Testis (tissue), 3 donors: Measurements from ENCODE around the gene PITPNM3. TPM values are rescaled to one million over a fixed set of nuclear protein-coding genes. Genes with fewer than 3 reads are reported as not detected.

ENCODE experiments used
- DNase-seq: peaks from one replicate; pipeline ENCODE4 v3.0.0-alpha.2; 2019
- H3K27ac ChIP-seq, 2 donors: fragments of 200-600 bp; sonication (generic); one replicate each; pipeline ENCODE4 v1.5.1; 2019
- H3K27me3 ChIP-seq: fragments of 200-600 bp; sonication (generic); one replicate; pipeline ENCODE4 v1.5.1; 2019
- H3K36me3 ChIP-seq: fragments of 200-600 bp; sonication (generic); one replicate; pipeline ENCODE4 v1.5.1; 2017; ENCODE audit warnings: low read depth; ENCODE audit errors: missing control alignments
- H3K4me1 ChIP-seq: fragments of 200-600 bp; sonication (generic); one replicate; pipeline ENCODE4 v1.5.1; 2019
- H3K4me3 ChIP-seq, 2 donors: fragments of 200-600 bp; sonication (generic); one replicate each; pipeline ENCODE4 v1.5.1; 2017 to 2019
- H3K9me3 ChIP-seq: fragments of 200-600 bp; sonication (generic); one replicate; pipeline ENCODE4 v1.5.1; 2017
- POLR2A ChIP-seq: fragments of 450-650 bp; IDR thresholded peaks from one replicate; pipeline ENCODE4 v1.6.1; 2017; ENCODE audit warnings: antibody characterized with exemption, mild to moderate bottlenecking, moderate library complexity
- WGBS, 2 donors: methylation state at CpG; one replicate each; pipeline ENCODE4 v1.1.5; 2018; 5-methylcytosine and 5-hydroxymethylcytosine counted together
- intact Hi-C: fragments of 100-400 bp; cut with DNase I; formaldehyde crosslinking; loops from one replicate; pipeline ENCODE4 v1.15.1; 2023; ENCODE audit warnings: low total_unique reads
- polyA plus RNA-seq: library from polyadenylated mRNA; stranded (reverse); fragments of 350-450 nt; fragmentation: Illumina TruSeq; extraction: RNeasy Lipid Tissue Mini Kit (QIAGEN cat#74804); gene quantifications from one replicate; pipeline ENCODE4 v1.2.3, GENCODE V29; 2014; ENCODE audit warnings: low read depth, low replicate concordance; ENCODE audit not compliant: insufficient read depth
- total RNA-seq, 2 donors: library from RNA; depleted of rRNA; stranded (reverse); fragments of >200 nt; gene quantifications; one replicate each; pipeline ENCODE4 v1.2.3, GENCODE V29; 2016
- TF ChIP-seq, protein P1 (sequence below), 3 experiments: fragments of 450-650 bp in 2 of 3; fragments of 200-600 bp in 1 of 3; sonication (generic) in 1 of 3; IDR thresholded peaks; one replicate each; pipeline ENCODE4 v1.5.1; 2016 to 2019; ENCODE audit warnings: antibody characterized with exemption in 3 of 3, mild to moderate bottlenecking in 2 of 3, moderate library complexity in 1 of 3

PITPNM3 gene
- total and polyA plus RNA-seq, 3 donors from 2014 or later = 6.3 to 7.3 (median 6.7) TPM

DNA sequence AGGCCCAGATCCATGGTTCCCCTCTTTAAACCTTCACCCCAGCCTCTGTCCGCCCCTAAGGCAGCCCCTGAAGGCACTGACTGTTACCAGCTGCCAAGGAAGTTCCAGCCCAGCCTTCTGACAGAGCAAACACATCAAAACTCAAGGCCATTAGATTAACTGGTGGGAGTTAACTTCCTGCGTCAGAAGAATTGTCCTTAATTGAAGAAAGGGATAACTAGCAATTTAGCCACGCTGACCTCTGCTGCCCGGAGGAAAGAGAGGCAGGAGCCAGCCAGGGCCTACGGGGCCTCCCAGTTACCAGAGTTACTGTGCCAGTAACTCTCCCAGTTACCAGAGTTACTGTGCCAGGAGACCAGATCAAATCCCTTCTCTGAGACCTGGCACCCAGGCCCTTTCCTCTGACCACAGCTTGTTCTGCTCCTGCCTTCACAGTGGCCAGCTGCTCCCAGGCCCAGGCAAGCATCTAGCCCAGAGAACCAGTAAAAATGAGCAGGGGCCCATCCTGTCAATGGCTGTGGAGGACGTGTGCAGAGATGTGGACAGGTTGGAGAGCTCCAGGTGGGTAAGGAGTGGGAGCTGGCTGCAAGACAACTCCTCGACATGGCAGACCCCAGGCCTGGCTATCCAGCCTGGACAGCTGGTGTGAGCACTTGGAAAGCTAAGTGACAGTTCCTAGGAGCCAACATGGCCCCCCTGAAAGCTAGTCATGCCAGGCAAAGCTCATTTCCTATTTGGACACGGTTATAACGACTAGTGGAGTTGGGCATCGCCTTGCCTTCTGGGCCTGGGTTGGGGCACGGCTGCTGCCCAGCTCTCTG lies 2.8 kb upstream of the PITPNM3 start:
- Histone ChIP-seq H3K4me3 (no peak overlapping the region), H3K27ac (peak overlapping the region; percentile 1 to 18), H3K27me3 (no peaks in the 10 kb centered on the region), H3K9me3 (no peaks in the 10 kb centered on the region), H3K36me3 (no peaks in the 10 kb centered on the region), H3K4me1 (peaks cover 31% of the 10 kb centered on the region)
- TF ChIP-seq, protein P1, sequence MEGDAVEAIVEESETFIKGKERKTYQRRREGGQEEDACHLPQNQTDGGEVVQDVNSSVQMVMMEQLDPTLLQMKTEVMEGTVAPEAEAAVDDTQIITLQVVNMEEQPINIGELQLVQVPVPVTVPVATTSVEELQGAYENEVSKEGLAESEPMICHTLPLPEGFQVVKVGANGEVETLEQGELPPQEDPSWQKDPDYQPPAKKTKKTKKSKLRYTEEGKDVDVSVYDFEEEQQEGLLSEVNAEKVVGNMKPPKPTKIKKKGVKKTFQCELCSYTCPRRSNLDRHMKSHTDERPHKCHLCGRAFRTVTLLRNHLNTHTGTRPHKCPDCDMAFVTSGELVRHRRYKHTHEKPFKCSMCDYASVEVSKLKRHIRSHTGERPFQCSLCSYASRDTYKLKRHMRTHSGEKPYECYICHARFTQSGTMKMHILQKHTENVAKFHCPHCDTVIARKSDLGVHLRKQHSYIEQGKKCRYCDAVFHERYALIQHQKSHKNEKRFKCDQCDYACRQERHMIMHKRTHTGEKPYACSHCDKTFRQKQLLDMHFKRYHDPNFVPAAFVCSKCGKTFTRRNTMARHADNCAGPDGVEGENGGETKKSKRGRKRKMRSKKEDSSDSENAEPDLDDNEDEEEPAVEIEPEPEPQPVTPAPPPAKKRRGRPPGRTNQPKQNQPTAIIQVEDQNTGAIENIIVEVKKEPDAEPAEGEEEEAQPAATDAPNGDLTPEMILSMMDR (IDR thresholded peaks at IDR 0.05) = peak in 1 of 3 experiments; percentile 21
- TF ChIP-seq POLR2A = no peak
- DNase-seq = peak; percentile 67
- WGBS, 2 donors = 48% methylated on average over 7 to 11 of the region's 11 CpGs
- intact Hi-C loops = no loop called here

DNA sequence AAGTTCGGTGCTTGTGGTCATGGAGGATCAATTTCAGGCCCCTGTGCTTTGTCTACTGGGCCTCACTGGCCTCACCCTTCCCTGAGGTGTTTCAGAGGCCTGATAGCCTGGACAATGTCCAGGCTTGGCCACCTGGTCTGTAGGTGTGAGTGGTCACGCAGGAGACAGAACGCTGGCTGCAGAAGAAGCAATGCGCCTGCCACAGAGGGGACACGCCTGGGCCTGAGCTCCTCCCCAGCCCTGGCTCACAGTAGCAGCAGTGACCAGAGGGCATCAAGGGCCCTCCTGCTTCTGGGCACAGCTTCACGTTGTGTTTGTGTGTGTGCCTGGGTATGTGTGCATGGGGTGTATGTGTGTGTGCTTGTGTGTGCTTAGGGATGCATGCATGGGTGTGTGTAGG lies 1.9 kb upstream of the PITPNM3 start:
- 74 to 86% methylated on average over 1 to 6 of the region's 6 CpGs for WGBS, 2 donors
- TF ChIP-seq, protein P1 (IDR thresholded peaks at IDR 0.05) = no peak
- TF ChIP-seq POLR2A = no peak
- no peak overlapping the region for H3K4me3 ChIP-seq
- peaks cover 31% of the 10 kb centered on the region for H3K4me1 ChIP-seq
- intact Hi-C loops = no loop called here
- DNase-seq = no peak
- H3K27ac ChIP-seq = peak overlapping the region in 1 of 2 donors; percentile 18
- H3K27me3 ChIP-seq = no peaks in the 10 kb centered on the region
- H3K36me3 ChIP-seq = no peaks in the 10 kb centered on the region
- H3K9me3 ChIP-seq = no peaks in the 10 kb centered on the region

- intact Hi-C loops = no loop called here
- no peaks in the 10 kb centered on the region for H3K27me3 ChIP-seq
- TF ChIP-seq POLR2A = no peak
- TF ChIP-seq, protein P1 (IDR thresholded peaks at IDR 0.05) = no peak
- H3K4me1 ChIP-seq = peaks cover 31% of the 10 kb centered on the region
- no peak overlapping the region for H3K27ac ChIP-seq
- H3K9me3 ChIP-seq = no peaks in the 10 kb centered on the region
- 41% methylated on average over 8 to 9 of the region's 9 CpGs for WGBS, 2 donors
- H3K4me3 ChIP-seq = peak overlapping the region in 1 of 2 donors; percentile 38
- DNase-seq = no peak
- H3K36me3 ChIP-seq = no peaks in the 10 kb centered on the region
Observed at GRCh38 chr17:6557040-6557438, 684 bp upstream of the PITPNM3 start.

DNA sequence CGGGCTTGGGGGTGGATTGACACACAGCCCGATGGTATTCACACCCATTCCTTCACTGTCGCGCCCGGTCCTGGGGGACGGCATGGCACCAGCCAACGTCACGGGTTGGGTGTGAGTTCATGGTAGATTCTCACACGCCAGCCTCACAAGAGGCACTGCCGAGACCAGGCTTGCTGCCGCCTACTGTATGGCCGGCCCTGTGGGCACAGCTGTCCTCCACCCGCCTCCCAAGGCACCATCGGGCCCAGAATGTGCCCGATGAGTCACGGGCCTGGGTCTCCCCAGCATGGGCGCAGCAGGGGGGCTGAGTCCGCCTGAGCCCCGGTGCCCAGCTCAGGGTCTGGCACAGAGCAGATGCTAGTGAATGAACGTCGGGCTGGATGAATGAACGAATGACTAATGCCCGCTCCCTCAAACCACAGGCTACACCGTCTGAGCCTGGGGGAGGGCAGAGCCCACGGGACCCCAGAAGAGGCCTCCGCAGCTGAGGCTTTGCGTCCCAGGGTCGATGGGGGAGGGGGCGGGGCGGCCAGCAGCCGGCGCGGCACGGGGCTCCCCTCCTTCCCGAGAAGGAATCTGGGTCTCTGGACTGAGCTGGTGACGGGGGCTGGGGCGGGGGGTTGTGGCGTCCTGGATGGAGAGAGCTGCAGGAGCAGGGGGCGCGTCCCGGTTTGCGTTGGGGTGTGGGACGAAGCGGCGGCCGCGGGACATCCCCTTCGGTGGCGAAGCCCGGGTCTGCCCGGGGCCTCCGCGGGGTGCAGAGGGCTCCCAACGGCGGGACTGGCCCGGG lies 829 bp downstream of the PITPNM3 start:
- intact Hi-C loops = no loop called here
- peak; percentile 43 for DNase-seq
- peak overlapping the region; percentile 57 to 60 for H3K4me3 ChIP-seq
- H3K9me3 ChIP-seq = no peaks in the 10 kb centered on the region
- H3K27ac ChIP-seq = no peak overlapping the region
- H3K27me3 ChIP-seq = no peaks in the 10 kb centered on the region
- WGBS, 2 donors = 6 to 11% methylated on average over 6 to 24 of the region's 56 CpGs
- TF ChIP-seq, protein P1 (IDR thresholded peaks at IDR 0.05) = no peak
- TF ChIP-seq POLR2A = no peak
- no peaks in the 10 kb centered on the region for H3K36me3 ChIP-seq
- H3K4me1 ChIP-seq = peaks cover 31% of the 10 kb centered on the region
